Measurements from ENCODE around the gene NCAM2.

NCAM2 gene

GRCh38 chr21:21179619-21180298, 181.6 kb downstream of the NCAM2 start:
- DNase-seq, result peak; percentile 72

DNA sequence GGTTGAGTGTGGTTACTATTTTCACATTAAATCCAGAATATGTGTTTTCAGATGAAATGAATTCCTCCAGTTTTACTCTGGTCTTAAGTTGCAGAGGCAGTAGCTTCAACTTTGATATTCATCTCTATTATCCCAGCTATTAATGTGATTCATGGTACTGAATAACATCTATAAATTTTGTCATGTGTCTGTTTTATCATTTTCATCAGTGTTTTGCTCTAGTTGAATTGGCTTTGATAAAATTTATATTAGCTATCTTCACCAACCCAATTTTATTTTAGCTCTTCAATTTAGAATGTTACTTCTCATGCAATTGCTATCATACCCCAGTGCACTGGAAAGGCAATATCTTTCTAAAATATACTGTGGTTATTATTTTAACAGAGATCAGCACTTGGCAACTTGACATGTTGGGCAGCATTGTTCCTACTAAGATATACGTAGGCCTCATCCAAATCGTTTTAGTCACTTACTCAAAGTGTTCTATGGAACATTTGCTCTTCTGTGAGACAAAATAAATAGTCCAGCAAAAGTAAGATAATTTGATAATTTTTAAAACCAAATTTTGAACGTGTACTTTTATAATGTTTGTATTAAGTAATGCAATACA, 184.3 kb downstream of the NCAM2 start:
- peak; percentile 68 for DNase-seq

DNA sequence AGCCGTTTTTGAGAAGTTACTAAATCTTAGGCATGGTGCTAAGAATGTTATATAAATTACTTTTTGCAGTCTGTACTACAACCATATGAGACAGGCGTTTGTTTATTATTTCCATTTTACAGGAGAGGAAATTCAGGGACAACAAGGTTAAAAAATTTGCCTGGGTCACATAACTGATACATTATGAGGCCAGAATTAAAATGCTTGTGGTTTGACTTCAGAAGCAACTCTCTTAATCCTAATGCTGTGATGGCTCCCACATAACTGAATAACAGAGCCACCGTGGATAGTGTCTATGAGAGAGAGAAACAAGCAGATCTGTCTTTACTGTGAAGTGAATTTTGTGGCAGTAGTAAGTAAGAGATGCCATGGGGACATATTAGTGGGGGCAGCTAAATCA, 184.9 kb downstream of the NCAM2 start:
- DNase-seq, result peak; percentile 73

DNA sequence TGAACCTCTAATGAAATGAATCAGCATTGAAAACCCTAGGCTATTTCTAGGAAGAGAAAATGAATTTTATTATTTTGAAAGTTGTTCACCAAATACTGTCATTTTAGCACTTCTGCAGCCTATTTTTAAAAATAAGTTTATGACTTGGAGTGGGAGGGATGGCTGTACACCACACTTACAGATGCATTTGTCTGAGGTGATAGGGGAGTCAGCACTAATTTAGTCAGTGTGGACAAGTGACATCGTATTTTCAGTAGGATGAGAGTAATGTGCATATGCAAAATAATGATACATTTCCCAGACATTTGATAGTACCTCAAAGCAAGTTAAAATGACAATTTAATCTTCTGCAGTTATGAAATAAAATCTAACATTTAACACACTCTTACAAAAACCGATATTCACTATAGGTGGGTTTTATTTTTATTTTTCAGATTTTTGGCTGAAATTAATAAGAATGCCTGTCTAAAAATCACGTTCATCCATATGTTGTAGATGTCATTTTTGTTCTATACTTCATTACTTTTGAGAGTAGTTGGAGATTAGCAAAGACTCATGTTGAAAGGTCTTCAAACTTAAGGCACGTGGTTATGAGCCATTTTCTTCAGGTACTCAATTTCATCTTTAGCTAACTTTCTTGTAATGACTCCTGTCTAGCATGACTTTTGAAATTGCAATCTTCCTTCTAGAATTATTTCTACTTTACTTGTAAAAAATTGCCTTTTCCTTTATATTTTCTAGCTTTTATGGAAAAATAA, 186.7 kb downstream of the NCAM2 start:
- DNase-seq, result no peak

DNA sequence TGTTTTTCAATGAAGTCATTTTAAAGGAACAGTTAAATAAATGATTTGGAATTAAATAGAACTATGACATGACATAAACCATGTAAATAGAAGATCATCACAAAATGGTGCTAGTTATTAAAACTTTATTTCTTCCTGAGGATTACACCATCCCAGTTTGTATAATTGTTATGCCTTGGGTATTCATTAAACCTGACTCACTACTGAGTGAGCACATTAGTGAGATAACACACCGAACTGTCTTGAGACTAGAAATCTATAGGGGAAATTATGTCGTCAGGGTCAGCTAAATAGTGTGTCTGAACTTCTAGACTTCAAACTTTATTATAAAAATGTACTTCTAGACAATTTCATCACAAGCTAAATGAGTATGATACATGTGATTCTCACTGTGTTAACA, 189.4 kb downstream of the NCAM2 start:
- peak; percentile 70 for DNase-seq

DNA sequence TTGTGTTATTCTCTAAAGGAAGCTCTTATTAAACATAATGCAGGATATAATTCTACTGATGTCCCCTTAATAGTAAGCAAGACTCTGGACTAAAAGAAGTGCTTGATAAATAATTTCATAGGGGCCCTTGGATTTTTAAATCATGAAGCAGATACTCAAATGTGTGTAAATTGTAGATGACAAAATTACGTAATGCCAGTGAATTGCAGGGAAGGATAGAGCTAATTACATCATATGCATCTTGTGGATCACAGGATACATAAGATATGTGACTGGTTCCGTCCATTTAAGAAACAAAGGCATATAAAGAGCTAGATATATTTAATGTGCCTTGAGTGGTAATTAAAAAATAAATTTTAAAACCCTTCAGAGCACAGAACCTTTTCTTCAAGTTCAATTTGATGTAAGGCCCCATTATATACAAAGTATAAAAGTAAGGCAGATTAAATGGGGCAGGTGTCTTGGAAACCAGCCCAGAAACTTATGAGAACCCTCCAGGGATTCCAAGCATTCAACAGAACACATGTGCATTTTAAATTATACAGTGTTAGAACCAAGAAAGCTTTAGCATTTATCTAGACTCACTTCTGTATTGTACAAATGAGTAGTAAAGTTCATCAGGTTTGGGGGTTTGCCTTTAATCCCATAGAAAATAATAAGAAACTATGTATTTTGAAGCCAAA, 190.4 kb downstream of the NCAM2 start:
- DNase-seq, result peak; percentile 52

DNA sequence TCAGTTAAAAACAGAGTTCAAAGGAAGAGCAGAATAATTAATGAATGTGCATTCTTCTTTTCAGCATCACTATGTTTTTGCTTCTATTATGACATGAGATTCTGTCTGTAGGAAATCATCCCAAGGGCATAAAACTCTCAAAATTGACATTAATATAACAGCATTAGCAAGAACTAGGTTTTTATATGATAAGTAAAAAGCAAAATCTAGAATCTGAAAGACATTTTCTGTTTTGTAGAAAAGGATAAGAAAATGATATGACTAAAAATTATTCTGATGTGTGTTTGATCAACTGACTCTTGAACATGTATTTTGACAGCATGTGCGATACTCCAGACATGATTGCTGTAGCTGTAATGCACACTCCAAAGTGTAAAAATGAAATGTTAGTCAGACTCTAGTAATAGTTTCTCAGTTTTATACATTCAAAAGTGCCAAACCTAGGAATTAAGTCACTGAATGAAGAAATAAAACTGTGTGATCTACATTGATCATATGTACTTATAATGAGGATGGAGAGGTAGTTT, 197.3 kb downstream of the NCAM2 start:
- no peak for DNase-seq

DNA sequence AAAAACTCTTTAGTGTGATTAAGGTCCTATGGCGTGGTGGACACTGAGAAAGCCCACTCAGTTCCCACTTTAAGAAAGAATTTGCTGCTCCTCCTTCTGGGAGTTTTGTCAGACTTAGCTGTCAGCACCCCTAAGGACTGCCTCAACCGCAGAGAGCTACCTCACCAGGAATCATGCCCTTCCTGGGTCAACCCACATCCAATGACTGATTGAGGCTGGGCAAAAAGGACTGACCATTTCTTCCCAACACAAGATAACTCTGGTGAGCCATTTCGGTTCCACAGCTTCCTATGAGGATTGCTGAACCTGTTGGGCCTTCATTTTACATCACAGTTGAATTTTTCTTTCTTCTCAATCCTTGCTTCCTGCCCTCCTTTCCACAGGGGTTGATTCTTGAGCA, 197.9 kb downstream of the NCAM2 start:
- no peak for DNase-seq

DNA sequence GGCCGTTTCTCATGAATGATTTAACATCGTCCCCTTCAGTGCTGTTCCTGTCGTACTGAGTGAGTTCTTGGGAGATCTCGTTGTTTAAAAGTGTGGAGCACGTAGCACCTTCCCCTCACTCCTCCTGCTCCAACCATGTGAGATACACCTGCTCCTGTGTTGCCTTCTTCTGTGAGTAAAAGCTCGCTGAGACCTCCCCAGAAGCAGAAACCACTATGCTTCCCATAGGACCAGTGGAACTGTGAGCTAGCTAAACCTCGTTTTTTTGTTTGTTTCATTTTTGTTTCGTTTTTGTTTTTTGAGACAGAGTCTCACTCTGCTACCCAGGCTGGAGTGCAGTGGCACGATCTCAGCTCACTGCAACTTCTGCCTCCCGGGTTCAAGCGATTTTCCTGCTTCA, 198.6 kb downstream of the NCAM2 start:
- DNase-seq, result peak; percentile 75

GRCh38 chr21:21199342-21200102, 201.3 kb downstream of the NCAM2 start:
- no peak for DNase-seq

- no peak for DNase-seq
Observed at GRCh38 chr21:21200103-21200938, 202.1 kb downstream of the NCAM2 start.

DNA sequence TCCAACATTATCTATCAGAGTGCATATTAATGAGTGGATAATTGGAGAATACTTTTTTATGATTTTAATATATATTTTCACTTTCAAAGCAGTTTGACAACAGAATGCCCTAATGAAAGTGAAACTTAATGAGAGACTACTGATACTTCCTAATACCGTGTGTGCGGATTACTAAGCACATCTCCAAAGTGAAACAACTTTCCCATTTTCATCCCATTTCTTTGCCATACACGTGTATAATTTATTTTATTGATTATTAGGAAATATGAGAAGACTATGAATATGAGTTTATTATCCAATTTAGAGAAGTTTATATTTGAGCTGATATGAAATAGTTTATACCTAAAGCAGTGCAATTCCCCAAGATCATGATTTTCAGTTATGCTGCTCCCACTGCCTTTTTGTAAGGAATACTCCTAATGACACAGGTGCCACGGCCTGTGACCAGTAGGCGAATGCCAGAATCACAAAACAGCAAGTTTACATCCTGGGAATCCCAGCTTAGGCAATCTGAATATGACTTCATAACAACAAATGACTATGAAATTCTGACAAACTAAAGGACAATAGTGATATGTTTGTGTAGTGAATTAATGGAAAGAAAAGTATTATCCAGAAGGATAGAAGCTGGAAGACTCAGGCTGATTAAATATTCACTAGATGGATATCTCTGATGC, 202.9 kb downstream of the NCAM2 start:
- no peak for DNase-seq

- no peak for DNase-seq
Observed at GRCh38 chr21:21203822-21204339, 205.7 kb downstream of the NCAM2 start.

- no peak for DNase-seq
Observed at GRCh38 chr21:21204366-21204996, 206.3 kb downstream of the NCAM2 start.

DNA sequence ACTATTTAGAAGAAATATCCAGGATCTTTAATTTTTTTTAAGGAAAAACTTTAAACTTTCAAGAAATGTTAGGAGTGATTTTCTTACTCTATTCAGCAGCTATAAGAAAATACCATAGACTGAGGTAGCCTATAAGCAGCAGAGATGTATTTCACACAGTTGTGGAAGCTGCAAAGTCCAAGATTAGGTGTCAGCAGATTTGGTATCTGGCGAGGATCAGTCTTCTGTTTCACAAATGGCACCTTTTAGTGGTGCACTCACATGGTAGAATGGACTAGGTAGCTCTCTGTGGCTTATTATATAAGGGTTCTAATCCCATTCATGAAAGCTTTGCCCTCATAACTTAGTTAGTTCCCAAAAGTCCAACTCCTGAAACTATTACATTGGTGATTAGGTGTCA, 207.4 kb downstream of the NCAM2 start:
- DNase-seq, result no peak

GRCh38 chr21:21210552-21210951, 212.3 kb downstream of the NCAM2 start:
- DNase-seq, result no peak

GRCh38 chr21:21213297-21213696, 215.1 kb downstream of the NCAM2 start:
- no peak for DNase-seq

DNA sequence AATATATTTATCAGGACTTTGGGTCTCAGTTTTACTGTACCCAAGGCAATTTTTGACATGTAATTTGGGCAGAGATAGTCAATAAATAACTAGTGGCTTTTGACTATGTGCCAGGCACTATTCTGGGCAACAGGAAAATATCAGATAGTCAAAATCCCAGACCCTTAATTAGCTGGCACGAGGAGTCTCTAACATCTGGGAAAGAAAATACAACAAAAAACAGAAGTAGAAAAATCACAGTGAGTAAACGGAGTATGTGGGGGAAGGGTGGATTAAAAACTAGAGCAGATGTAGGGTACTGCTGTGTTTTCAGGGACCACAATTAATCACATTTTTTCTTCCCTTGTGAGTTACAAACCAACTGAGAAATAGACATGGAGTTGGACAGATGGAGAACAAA, 217.8 kb downstream of the NCAM2 start:
- no peak for DNase-seq

DNA sequence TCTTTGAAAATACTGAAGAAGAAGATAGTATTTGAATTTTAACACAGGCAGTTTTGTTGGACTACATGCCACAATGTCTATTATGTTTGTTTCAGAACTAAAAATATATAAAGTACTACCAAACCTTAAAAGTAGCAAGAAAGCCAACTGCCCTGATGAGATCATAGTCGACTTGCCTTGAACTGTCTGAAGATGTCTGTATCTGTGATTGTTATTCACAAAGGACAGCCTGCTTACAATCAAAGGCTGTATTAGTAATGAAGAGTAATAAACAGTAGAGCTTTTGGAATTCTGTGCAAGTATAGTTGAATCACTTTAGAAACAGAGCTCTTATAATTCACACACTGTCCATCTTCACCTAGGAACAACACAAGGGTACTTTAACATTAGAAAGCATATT, 228.3 kb downstream of the NCAM2 start:
- no peak for DNase-seq

GRCh38 chr21:21230672-21231071, 232.5 kb downstream of the NCAM2 start:
- peak; percentile 22 for DNase-seq
